Stimulated activated CD8-positive, alpha-beta memory T cell treated with anti-CD3 and anti-CD28 coated beads, Interleukin-7, amount 100 ng/mL, for 24 hours (primary cell): ENCODE measurements around the gene LRP2.
A peak's percentile ranks its signal among the peaks of the same experiment; 100 is the strongest.

Experiments
- DNase-seq: peaks from one replicate; pipeline ENCODE4 v3.0.0-alpha.2; 2020; ENCODE audit warnings: low read depth

LRP2 gene

DNA sequence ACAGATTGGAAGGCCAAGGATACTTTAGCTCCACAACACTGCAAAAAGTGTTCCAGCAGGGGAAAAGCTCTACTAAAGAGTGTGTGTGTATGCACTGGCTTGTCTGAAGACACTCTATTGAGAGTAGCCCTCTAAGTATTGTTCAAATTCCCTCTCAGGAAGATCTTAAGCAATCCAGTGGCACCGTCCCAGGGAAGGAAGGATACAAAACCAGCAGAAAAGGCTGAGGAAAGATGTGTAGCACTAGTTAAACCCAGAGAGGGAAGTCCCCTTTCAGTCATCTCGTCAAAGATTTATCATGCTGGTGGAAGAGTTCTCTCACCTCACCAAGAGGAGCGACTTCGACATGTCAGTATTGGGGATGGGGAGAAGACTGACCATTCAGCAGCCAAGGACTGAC, 242.5 kb downstream of the LRP2 start:
- DNase-seq, result no peak

GRCh38 chr2:169119123-169119760, 243.1 kb downstream of the LRP2 start:
- no peak for DNase-seq

DNA sequence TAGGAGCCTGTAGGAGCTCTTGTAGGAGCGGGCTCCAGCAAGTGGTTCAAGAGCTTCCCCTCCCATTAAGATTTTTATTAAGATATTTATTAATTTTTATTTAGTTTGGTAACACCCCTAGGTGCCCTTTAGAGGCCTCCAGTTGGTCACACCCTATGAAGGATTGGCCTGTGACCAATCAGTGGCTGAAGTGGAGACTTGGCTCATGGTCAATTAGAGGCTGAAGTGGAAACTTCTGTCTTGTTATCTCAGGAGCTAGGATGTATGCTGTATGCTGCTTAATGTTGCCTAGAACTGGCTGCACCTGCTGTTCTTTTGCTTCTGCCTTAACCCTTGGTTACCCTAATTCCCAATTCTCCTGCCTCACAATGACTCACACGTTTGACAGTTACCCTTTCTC, 244.3 kb downstream of the LRP2 start:
- no peak for DNase-seq

GRCh38 chr2:169116993-169117392, 245.3 kb downstream of the LRP2 start:
- no peak for DNase-seq

GRCh38 chr2:169116327-169116726, 246.0 kb downstream of the LRP2 start:
- DNase-seq, result no peak

DNA sequence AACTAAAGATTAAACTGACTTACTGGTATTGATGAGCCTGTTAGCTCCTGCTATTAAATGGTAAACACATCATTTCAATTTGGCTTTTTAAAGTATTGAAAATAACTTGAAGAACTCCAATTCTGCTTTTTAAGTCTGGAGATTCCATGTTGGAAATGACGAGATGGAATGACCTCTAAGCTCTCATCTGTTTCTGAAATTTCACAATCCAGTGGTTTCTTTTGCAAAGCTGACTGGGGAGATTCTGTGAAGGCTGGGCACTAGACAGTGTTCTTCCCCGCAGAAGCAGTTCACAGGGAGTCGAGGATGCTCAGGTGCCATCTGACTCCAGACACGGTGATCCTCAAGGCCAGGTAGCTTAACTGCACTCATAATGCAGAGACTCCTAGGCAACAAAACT, 248.3 kb downstream of the LRP2 start:
- no peak for DNase-seq

DNA sequence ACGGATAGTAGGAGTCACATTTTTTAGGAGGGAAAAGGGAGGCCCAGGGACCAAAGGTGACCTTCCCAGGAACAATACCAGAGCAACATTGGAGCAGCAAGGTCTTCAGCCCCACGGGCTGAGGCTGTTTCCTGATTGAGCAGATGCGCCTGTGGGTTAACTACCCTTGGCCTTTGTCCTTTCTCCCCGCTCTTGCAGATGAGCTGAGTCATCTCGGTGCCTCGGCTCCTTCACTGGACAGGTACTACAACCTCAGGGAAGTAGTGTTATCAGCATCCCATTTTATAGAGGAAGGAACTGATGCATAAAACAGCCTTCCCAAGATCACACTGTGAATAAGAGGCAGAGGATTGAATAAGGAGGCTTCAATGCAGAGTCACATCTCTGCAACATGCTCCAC, 249.5 kb downstream of the LRP2 start:
- no peak for DNase-seq

GRCh38 chr2:169110916-169111315, 251.4 kb downstream of the LRP2 start:
- DNase-seq, result no peak

GRCh38 chr2:169110419-169110818, 251.9 kb downstream of the LRP2 start:
- DNase-seq, result no peak

DNA sequence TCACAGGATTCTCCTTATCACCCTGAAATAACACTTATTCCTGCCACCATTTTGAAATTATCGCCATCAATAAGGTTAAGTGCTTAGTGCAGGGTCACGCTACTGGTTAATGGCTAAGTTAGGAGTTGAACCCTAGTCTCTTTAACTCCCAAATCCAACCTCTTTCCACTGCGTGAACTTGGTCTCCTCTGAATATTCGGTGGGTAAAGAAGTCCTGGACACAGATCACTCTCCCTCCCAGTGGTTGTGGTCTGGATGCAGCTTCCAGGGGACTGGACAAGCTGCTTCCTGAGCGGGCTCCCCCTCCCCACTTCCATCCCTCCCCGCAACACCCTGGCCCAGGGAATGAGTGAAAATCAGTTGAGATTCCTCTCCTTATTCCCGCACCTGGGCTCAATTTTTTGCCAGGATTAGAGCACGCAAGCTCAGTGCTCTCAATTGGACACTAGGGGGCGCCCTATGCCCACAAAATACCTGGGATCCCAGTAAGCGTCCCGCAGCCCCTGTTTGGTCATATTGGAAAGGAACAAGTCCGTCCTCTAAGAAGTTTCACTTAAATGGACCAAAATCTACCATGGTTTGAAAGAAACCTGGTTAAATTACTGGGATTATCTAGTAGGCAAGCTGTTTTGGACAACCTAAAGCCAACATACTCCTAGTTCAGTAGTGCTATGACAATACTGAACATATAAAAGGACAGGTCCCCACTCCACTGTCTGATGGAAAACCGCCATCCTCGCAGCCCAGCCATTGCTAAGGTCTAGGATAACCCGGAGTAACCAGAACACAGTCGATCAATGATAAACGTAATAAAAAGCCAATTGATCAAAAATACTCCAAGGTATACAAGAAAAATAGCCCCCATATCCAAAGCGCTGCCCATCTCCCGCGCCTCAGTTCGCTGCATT, 252.6 kb downstream of the LRP2 start:
- DNase-seq, result peak; percentile 59

- no peak for DNase-seq
Measured at GRCh38 chr2:169108099-169108884, 254.0 kb downstream of the LRP2 start.

GRCh38 chr2:169107645-169108044, 254.7 kb downstream of the LRP2 start:
- DNase-seq, result no peak

DNA sequence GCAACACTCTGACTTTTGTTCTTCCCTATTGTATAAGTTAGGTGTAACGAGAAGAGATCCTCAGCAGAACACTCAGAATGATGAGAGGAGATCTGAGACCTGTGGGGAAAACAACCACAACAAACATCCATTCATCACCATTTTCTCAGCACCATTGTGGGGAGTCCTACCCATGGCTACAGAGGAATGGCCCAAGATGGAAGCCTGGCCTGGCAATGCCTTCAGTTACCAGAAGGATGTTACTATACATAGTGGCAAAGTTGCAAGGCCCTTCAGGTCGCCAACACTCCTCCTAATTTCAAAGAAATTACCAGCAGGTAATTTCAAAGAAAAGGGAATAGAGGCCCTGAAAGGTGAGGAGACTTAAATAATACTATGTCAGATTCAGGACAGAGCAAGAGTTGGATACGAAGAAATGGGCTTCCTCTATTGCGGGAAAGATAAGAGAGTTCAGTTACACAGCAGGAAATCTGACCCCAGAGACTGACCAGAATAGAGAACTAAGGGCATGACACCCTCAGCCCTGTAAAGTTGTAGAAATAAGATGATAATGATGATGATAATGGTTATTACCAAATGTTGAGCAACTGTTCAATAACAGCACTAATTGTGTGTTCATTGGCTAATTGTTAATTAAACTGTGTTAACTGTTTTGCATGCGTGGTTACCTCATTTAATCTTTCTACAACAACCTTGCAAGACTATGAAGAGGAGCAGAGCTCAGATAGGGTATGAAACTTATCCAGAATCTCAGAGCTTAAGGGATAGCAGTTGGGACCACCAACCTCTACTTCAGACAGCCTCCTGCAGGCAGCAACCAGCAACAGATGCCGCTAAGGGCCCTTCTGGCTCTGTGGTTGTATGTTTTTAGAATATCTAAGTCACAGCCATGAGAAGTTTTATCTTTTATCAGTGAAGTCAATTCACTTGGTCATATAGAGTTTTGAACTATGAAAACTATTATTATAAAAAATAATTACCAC, 255.5 kb downstream of the LRP2 start:
- no peak for DNase-seq

DNA sequence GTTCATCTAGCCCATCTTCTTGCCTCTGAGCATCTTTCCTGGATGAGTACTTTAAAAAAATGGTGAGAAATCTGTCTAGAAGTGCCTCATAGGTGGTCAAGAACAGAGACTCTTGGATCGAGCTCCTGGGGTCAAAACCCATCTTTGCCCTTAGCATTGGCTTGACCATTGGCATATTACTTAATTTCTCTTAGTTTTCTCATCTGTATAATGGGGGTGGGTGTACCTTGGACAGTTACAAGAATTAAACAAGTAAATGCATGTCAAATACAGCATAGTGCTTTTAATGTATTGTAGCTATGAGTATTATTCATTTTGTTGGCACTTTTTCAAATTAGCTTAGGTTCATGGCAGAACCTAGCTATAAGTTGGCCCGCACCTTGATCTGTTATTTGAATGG, 256.2 kb downstream of the LRP2 start:
- DNase-seq, result no peak

DNA sequence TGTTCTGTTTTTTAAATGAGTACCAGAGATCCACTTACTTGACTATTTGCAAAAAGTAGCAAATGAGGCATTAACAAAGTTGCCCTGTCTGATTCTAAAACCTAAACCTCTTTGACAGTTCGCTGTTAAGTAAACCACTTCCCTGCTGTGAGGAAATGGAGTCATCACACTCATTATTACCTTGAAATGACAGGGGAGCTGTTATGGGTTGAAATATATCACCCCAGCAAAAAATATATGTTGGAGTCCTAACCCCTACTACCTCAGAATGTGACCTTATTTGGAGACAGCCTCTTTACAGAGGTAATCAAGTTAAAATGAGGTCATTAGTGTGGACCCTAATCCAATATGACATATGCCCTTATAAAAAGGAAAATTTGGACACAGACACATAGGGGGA, 256.9 kb downstream of the LRP2 start:
- DNase-seq, result no peak

GRCh38 chr2:169104848-169105247, 257.5 kb downstream of the LRP2 start:
- no peak for DNase-seq

DNA sequence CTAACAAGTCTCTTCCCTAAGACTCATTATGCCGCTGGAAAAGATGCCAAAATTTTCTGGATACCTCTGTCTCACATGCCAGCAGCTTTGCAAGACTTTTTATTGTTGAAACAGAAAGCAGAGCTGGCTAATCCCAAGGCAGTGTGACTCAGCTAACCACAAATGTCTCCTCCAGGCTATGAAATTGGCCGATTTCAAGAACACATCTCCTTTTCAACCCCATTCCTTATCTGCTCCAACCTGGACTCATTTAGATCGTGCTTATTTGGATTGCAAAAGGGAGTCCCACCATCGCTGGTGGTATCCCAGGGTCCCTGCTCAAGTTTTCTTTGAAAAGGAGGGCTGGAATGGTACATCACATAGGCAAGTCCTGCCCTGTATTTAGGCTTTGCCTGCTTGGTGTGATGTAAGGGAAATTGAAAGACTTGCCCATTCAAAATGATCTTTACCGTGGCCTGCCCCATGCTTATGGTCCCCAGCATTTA, 266.7 kb downstream of the LRP2 start:
- DNase-seq, result no peak

GRCh38 chr2:169094676-169095075, 267.7 kb downstream of the LRP2 start:
- DNase-seq, result no peak

- no peak for DNase-seq
Measured at GRCh38 chr2:169093535-169093934, 268.8 kb downstream of the LRP2 start.

- DNase-seq, result no peak
Measured at GRCh38 chr2:169091761-169092519, 270.4 kb downstream of the LRP2 start.

GRCh38 chr2:169091256-169091655, 271.1 kb downstream of the LRP2 start:
- DNase-seq, result no peak
